DND-41 (cell line): ENCODE results near the gene MAPRE3.

ENCODE experiments used
- CTCF ChIP-seq: IDR thresholded peaks from 2 replicates; pipeline ENCODE4 v1.5.1; 2012; ENCODE audit warnings: borderline replicate concordance, low read length, moderate library complexity, mild to moderate bottlenecking; ENCODE audit not compliant: poor library complexity, severe bottlenecking; ENCODE audit errors: extremely low read depth
- EZH2 ChIP-seq: IDR thresholded peaks from 3 replicates; pipeline ENCODE4 v1.6.1; 2012; ENCODE audit warnings: borderline replicate concordance, low read depth, mild to moderate bottlenecking, moderate library complexity, low read length, inconsistent platforms; ENCODE audit not compliant: severe bottlenecking

- TF ChIP-seq CTCF: no peak
- TF ChIP-seq EZH2: no peak
These were observed 82.9 kb downstream of the MAPRE3 start for GRCh38 chr2:27053321-27053720.
